ENCODE results near the gene CTBS.

GRCh38 chr1:84502927-84503326 is 71.3 kb downstream of the CTBS start:
- TF ChIP-seq REST (IDR thresholded peaks at IDR 0.05; ENCODE audit: insufficient read depth in 1 of 2, low read depth in 2 of 2, low read length in 2 of 2) (no peak), TAF1 (IDR thresholded peaks at IDR 0.05; ENCODE audit: borderline replicate concordance, insufficient read depth, low read length) (no peak), SIN3A (IDR thresholded peaks at IDR 0.05; ENCODE audit: borderline replicate concordance, insufficient read depth, low read length) (no peak), POLR2AphosphoS5 (IDR thresholded peaks at IDR 0.05; ENCODE audit: low read depth, low read length) (no peak), FOXP2 (optimal IDR thresholded peaks at IDR 0.05; ENCODE audit: borderline replicate concordance, extremely low read depth, extremely low read length, insufficient read depth) (no peak)

All from PFSK-1 (cell line).